Coronary artery (tissue), 2 donors: ENCODE results near the gene DPF3.

ENCODE experiments used
- DNase-seq: peaks from one replicate; pipeline ENCODE4 v3.0.0-alpha.2; 2017; ENCODE audit warnings: low spot score
- H3K27ac ChIP-seq, 2 donors: fragments of 200-600 bp; sonication (generic); one replicate each; pipeline ENCODE4 v1.5.1; 2016 to 2019
- H3K4me3 ChIP-seq: fragments of 200-600 bp; sonication (generic); 2 replicates; pipeline ENCODE4 v1.5.1; 2016; ENCODE audit warnings: mild to moderate bottlenecking, moderate library complexity
- CTCF ChIP-seq: fragments of 200-600 bp; sonication (generic); IDR thresholded peaks from one replicate; pipeline ENCODE4 v1.5.1; 2019; ENCODE audit warnings: antibody characterized with exemption

Gene DPF3

GRCh38 chr14:72763892-72764291, 130.0 kb downstream of the DPF3 start:
- H3K27ac ChIP-seq = no peak overlapping the region
- no peak for TF ChIP-seq CTCF
- no peak overlapping the region for H3K4me3 ChIP-seq
- no peak for DNase-seq

DNA sequence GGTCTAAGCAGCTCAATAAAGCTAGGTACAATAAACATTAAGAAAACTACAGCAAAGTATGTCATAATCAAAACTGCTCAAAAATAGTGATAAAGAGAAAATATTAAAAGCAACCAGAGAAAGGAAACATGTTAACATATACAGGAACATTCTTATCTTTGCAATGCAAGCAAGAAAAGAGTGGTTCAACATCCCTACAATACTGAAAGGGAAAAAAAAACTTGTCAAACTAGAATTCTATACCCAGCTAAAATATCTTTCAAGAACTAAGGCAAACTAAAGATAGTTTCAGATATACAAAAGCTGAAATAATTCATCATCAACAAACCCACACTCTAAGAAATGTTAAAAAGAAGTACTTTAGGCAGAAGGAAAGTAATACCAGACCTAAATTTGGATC, 134.2 kb downstream of the DPF3 start:
- Histone ChIP-seq H3K27ac (no peak overlapping the region), H3K4me3 (no peak overlapping the region)
- no peak for DNase-seq
- no peak for TF ChIP-seq CTCF

GRCh38 chr14:72758993-72759392, 134.9 kb downstream of the DPF3 start:
- Histone ChIP-seq H3K27ac (no peak overlapping the region), H3K4me3 (no peak overlapping the region)
- DNase-seq = no peak
- TF ChIP-seq CTCF = no peak

DNA sequence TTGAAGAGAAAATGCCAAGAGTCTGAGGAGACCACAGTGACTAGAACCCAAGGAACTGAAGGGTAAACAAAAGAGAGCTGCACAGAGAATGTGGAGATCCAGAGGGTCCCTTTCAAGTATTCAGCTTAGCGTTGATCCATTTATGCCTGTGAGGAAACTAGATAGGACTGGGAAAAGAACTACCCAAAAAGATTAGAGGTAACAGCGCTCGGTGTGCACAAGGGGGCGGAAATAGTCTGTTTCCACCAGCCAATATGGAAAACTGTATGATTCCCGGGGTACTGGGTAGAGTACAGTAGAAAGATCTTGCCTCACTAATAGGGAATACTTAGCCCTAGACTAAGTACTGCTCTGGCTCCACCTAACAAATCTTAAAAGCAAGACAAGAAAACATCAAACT, 135.5 kb downstream of the DPF3 start:
- Histone ChIP-seq H3K27ac (no peak overlapping the region), H3K4me3 (no peak overlapping the region)
- DNase-seq = no peak
- no peak for TF ChIP-seq CTCF

- no peak overlapping the region for H3K4me3 ChIP-seq
- H3K27ac ChIP-seq = no peak overlapping the region
- DNase-seq = no peak
- TF ChIP-seq CTCF = no peak
Observed at GRCh38 chr14:72756967-72757366, 136.9 kb downstream of the DPF3 start.

DNA sequence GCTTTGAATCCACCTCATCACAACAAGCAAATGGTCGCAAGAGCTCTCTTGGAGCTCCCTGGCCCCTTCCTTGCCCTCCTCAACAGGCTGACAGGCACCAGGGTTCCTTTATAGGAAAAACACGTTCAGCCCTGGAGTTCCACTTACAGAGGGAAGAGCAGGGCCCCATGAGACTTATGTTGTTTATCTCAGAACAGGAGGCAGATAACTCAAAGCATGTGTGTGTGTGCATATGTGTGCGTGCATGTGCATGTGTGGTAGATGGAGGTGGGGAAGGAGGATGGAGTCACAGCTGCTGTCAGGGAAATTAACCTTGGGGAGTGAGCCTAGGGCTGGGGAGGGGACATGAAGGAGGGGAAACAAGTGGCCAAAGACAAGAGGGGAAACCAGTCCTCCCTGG, 138.1 kb downstream of the DPF3 start:
- TF ChIP-seq CTCF = no peak
- no peak for DNase-seq
- no peak overlapping the region for H3K4me3 ChIP-seq
- H3K27ac ChIP-seq = no peak overlapping the region

DNA sequence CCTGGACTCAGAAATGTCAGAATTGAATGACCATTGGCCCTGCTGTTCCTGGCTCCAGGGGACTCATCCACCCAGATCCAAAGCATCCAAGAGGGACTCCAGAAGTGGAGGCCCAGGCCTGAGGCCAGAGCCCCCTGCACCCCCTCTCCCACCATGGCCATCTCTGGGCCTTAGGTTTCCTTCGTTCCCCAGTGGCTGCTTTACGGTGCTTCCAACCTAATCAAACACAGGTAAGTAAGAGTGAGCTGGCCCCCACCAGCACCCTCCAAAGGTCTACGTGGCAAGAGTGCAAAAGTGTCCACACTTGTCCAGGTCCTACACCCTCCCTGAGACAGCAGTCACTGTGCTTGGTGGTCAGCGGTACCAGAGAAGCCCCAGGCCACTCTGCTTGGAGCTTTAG, 139.0 kb downstream of the DPF3 start:
- H3K4me3 ChIP-seq = no peak overlapping the region

More for the DNA sequence above, 139.0 kb downstream of the DPF3 start:
- no peak overlapping the region for H3K27ac ChIP-seq
- DNase-seq = no peak
- TF ChIP-seq CTCF = no peak
